ENCODE results near the gene KDM1B.

Gene KDM1B

DNA sequence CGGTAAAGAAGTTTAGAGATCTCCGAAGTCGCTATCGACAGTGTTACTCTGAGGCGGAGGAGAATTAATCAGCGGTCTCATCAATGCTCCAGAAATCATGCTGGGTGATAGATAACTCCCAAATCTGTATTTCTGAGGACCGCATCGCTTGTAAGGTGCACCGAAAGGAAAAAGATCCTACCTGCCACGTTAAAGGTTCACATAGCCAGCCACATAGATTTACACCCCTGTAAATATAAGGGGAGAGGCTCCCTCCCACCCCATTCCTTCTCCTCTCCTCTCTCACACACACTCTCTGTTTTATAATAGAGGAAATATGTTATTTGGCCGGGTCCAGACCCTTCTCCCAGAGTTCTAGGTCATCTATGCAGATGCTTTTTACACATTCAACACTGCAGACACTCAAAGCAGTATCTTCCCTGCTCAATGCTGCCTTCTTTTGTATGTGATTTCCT, 109.7 kb downstream of the KDM1B start:
- DNase-seq: no peak

DNA sequence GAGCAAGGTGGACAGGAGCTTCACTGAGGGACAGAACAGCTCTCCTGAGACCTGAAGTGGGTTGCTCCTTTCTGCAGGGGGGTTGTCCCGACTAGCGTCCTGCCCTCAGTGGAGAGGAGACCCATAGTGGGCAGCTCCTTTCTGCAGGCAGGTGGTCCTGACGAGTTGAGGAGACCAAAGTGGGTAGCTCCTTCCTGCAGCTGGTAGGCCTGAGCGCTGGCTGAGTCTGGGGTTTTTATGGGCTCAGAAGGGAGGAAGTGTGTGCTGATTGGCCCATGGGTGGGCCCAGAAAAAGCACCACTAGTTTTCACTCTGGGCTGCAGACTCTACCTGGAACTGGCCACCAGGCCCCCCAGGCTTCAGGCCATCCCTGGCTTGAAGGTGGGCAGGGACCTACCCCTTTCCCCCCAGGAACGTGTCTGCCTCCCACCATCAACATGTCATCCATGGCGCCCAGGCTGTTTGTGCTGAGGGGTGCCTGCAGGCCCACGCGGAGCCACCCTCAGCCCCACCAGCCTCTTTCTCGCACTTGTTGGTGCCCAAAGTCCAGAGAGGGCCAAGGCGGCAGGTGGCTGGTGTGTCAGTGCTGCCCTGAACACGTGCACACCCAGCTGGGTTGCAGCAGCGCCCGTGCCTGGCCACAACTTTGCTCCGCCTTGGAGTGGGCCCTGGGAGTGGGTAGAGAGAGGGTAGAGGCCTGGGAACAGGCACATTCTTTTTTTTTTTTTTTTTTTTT, 110.7 kb downstream of the KDM1B start:
- no peak for DNase-seq

DNA sequence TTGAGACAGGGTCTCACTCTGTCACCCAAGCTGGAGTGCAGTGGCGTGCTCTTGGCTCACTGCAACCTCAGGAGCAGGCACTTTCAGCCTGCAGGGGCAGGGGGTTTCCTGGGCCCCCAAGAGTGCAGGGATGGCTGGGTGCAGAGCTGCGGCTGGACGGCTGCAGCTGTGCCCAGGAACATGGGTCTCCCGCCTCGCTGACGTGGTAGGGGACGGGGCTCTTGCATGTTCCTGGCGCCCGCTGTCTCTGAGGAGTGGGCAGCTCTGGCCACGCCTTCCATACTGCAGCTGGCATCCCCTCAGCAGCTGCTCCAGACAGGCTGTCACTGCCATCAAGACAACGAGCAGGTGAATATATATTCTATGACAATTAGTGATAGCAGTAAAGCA, 111.3 kb downstream of the KDM1B start:
- DNase-seq: no peak

DNA sequence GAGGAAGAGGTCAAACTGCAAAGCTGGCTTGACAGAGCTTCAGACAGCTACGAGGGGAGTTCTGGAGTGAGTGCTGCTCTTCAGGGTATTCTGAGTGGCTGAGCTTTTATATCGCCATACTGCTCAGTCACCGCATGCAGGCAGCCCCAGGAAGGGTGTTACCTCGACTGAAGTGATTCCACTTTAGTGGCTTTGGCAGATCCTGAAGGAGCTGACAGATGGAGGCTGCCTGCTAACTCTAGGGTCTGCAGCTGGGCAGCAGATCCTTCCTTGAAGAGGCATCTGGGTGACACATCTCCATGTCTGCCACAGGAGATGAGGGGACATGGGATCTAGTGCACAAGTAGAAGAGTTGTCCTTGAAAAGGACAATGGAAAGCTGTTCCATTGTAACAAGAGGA, 112.8 kb downstream of the KDM1B start:
- no peak for DNase-seq

DNA sequence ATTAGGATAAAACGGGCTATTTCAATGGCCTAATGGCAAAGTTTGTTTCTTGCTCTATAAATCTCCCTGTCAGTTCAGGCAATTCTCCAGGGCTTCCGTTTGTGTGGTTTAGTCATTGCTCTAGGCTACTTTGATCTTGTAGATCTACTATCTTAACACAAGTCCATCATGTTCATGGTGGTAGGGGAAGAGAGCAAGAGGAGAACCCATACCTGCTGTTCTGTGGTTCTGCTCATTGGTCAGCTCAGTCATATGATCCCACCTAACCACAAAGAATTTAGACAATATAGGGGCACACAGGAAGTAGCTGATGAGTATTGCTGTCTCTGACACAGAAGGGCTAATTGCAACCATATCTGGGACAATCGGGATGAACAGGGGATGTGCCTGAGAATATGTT, 114.0 kb downstream of the KDM1B start:
- DNase-seq: peak; percentile 76

DNA sequence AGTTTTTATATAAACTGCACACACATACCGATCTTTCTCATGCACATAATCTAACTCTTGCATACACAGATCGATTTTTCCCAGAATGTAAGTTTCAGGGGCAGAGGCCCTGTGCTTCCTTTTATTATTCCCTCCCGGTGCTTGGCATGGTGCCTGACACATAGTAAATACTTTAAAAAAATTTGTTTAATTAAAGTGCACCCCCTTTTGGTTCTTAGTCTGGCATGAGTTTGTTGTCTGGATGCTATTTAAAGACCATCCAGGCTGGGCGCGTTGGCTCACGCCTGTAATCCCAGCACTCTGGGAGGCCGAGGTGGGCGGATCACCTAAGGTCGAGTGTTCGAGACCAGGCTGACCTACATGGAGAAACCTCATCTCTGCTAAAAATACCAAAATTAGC, 114.5 kb downstream of the KDM1B start:
- DNase-seq: peak; percentile 27

DNA sequence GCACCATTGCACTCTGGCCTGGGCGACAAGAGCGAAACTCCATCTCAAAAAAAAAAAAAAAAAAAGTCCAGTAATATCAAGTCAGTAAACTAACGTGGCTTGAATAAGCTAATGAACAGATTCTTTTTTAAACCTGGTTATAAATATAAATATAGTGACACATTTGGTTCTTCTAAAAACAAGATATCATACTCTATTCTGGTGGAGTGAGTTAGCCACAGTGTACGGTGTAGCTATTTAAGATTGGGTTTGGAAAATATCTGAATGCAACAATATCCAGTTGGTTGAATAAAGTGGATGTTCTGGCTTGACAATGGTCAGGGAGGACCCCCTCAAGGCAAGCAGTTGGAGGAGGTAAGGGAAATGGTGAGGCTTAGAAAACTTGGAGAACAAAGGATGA, 115.0 kb downstream of the KDM1B start:
- no peak for DNase-seq

Data from fibroblast of skin of abdomen (primary cell).